22Rv1 (cell line): ENCODE results near the gene SLIT3.

Experiments used
- ZFX ChIP-seq: fragments of 450-650 bp; IDR thresholded peaks from 2 replicates; pipeline ENCODE4 v1.6.1; 2017; ENCODE audit warnings: antibody characterized with exemption, borderline replicate concordance
- TF ChIP-seq, protein P1 (sequence below): fragments of 450-650 bp; IDR thresholded peaks from 2 replicates; pipeline ENCODE4 v1.5.1; 2017; ENCODE audit warnings: mild to moderate bottlenecking

DNA sequence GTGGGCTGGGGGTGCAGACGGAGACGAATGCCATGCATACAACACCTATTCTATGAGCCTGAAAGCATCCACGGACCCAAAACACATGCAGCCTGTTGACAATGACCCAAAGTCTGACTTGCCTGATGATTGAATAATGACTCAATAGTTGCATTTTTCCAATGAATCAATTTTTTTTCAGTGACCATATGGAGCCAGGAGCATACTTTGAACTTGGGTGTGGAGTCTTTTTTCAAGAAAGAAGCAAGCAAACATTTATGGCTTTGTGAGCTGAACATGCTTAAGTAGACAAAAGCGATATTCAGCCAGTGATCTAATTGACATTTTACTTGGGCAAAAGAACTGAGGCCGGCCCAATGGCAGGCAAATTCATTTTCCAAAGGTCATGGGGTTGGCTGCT lies 437.9 kb downstream of the SLIT3 start:
- TF ChIP-seq, protein P1, sequence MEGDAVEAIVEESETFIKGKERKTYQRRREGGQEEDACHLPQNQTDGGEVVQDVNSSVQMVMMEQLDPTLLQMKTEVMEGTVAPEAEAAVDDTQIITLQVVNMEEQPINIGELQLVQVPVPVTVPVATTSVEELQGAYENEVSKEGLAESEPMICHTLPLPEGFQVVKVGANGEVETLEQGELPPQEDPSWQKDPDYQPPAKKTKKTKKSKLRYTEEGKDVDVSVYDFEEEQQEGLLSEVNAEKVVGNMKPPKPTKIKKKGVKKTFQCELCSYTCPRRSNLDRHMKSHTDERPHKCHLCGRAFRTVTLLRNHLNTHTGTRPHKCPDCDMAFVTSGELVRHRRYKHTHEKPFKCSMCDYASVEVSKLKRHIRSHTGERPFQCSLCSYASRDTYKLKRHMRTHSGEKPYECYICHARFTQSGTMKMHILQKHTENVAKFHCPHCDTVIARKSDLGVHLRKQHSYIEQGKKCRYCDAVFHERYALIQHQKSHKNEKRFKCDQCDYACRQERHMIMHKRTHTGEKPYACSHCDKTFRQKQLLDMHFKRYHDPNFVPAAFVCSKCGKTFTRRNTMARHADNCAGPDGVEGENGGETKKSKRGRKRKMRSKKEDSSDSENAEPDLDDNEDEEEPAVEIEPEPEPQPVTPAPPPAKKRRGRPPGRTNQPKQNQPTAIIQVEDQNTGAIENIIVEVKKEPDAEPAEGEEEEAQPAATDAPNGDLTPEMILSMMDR = no peak
- no peak for TF ChIP-seq ZFX
